GDM1 (cell line): Measurements from ENCODE around the gene CDC16.
"Not testable (repeated sequence)": the region's sequence is repeated elsewhere in the genome, so short reads cannot be mapped to it uniquely, and the experiment has no call there.

Experiments
- DNase-seq: peaks from one replicate; lab custom pipeline; 2025; lab: John Stamatoyannopoulos, UW

The CDC16 gene

DNA sequence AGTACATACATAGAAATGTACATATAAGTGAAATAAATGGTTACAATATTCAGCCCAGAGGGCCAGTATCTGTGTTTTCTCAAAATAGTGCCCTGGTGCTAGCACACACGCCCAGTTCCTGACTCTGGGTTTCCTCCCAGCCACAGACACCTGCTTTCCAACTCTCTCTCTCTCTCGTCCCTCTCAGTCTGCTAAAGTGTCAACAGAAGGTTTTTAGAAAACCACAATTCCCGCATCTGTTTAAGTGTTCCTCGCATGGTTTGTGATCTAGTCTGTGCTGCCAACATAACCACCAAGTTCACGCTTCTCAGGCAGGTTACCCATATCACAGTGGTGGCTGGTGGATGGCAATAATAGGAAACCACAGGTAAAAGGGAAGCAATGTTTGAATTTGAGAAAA lies 28.9 kb downstream of the CDC16 start:
- peak; percentile 55 for DNase-seq

DNA sequence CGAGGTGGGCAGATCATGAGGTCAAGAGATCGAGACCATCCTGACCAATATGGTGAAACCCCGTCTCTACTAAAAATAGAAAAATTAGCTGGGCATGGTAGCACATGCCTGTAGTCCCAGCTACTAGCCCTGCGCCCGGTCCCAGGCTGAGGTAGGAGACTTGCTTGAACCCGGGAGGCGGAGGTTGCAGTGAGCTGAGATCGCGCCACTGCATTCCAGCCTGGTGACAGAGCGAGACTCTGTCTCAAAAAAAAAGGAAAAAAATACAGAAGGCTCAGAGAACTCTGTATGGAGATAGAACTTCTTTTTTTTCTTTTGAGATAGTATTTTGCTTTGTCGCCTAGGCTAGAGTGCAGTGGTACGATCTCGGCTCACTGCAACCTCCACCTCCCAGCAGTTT lies 29.6 kb downstream of the CDC16 start:
- not testable (repeated sequence) for DNase-seq

DNA sequence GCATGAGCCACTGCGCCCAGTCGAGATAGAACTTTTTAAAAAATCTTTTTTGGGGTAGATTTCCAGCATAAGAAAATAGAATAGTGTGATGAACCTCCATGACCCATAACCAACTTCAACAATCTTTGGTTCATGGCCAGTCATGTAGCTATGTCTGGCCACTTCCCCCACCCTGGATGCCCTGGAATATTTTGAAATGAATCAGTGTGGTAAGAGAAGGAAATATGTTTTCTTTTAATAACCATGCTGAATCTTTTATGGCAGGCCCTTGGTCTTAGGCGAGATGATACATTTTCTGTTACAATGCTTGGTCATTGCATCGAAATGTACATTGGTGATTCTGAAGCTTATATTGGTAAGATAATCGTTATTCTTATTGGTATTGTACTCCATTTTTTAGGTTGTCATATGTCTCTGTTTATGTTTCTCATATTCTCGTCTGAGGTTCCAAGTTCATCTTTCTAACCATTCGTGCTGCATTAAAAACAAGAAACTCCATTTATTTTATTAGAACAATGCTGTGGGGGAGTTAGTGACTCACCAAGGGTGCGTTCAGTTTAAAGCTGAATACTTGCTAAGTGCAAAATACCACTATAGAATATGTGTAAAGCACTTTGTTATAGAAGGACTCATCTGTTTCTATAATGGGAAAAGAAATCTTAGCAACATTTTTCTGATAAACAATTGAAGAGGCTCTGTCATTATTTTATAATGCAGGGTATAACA lies 30.4 kb downstream of the CDC16 start:
- DNase-seq: no peak

DNA sequence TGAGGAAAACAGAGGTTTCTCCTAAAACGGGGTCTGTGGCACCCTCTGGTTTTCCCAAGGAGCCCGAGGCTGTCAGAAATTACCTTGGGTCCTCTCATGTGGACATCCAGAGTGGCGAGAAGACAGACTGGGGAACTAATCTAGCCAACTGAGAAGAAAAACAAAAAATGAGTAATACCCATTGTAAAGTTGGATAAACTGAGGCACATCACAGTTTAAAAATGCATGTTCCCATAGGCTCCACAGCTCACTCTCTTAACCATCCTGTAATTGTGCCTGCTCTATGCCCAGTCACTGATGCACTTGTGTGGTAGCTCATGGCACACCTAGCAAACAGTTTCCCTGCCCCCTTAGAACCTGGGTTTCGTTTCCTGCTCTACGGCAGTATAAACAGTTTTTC lies 31.5 kb downstream of the CDC16 start:
- no peak for DNase-seq

DNA sequence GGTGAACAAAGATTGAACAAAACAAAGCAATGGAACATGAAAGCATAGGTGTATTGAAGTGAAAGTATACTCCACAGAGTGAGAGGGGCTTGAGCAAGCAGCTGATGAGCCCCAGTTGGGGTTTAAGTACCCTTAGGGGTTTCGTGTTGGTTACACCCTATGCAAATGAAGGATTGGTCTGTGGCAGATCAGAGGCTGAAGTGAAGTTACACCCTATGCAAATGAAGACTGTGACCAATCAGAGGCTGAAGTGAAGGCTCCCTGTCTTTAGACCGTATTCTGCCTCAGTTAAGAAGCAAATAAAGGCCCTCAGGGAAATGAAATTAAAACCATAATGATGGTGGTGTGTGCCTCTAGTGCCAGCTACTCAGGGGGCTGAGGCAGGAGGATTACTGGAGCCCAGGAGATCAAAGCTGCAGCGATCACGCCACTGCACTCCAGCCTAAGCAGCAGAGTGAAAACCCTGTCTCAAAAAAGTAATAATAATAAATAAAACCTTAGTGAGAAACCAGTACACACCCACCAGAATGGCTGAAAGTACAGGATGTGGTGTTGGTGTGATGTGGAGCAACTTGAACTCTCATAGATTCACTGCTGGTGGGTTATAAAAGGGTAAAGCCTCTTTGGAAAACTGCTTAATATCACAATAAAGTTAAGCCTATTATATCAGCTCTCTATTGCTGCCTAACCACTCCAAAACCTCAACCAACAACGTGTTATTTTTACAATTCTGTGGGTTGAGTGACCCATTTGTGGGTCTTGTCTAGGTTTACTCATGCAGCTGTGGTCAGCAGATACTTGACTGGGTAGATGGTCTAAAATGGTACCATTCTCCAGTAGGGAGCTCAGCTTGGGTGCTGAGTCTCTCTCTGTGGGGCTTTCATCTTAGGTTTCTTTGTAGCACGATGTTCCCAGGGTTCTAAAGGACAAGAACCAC lies 33.9 kb downstream of the CDC16 start:
- no peak for DNase-seq

DNA sequence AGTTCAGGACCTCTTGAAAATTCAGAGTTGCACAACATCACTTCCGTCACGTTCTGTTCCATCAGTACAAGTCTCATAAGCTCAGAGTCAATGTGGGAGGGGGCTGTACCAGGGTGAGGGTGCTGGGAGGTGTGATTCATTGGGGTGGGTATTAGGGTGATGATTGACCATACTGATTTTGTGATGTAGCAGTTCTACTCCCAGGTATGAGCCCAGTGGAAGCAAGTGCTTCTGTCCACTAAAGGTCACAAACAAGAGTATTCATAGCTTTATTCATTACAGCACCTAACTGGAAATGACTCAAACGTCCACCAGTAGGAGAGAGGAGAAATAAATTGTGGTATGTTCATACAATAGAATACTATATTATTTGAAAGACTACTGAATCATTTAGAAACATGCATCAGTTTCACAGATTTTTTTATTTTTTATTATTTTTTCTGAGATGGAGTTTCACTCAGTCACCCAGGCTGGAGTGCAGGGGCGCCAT lies 34.6 kb downstream of the CDC16 start:
- DNase-seq: no peak

DNA sequence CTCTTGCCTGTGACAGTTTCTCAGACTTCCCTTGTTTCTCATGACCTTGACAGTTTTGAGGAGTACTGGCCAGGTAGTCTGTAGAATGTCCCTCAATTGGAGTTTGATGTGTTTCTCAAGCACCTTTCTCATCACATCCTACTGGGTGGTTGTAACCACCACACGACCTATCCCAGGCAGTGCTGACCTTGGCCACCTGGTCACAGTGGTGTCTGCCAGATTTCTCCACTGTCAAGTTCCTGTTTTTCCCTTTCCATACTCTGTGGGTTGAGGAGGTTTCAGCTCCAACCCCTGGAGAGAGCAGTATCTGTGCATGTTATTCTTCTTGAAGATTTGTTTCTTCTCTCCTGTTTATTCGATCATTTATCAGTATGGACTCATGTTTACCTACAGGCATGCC lies 38.3 kb downstream of the CDC16 start:
- DNase-seq: no peak

DNA sequence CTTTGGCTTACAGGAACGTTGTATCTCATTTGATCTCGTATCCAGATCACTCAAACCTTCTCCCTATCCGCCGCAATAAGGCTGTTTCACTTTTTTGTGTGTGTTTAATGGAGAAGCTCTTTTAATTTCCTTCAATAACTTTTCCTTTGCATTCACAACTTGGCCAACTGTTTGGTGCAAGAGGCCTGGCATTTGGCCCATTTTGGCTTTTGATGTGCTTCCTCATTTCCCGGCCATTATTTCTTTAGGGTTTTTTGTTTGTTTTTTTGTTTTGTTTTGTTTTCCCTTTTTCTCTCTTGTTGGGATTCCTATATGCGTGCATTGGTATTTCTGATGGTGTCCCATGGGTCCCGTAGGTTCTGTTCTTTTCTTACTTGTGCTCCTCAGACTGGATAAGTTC lies 40.6 kb downstream of the CDC16 start:
- DNase-seq: no peak

DNA sequence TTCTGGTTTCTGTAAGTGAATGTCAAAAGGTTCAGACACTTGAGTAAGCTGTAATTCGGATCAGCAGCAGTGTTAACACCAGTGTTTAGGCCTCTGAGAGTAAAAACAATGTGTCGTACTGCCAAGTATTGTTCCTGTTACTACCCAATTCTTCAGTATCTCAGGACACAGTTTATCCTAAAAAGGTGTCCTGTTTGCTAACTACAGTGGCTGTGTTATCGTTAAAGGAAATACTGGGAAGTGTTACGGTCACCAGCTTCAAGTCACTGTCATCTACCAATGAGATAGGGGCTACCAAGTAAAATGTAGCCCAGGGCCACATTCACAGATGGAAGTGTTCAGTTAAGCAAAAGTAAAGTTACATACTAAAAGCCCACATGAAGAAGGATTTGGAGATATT lies 44.4 kb downstream of the CDC16 start:
- no peak for DNase-seq

DNA sequence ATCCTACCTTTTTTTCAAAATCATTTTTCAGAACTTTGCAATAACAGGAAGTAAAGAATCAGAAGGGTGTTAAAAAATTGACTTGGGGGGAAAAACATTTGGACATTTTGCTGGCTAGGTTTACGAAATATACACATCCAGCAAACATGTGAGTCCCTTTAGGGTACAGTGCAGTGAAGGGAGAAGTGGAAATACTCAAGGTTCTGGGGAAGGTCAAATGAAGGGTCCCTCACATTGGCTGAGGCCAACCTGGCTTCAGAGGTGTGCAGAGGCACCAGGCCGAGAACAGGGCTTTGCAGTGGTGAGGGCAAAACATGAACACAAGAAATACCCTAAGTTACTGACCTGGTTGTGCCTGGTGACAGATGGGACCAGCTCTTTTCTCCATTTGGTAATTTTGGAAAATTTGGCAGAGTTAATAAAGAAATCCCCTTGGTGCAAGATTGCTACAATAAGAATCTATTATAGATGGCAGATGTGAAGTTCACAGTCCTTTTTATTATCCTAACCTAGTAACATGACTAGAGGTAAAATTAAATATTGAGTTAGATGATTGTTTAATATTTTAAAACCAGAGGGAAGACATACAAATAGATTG lies 45.2 kb downstream of the CDC16 start:
- DNase-seq: no peak

DNA sequence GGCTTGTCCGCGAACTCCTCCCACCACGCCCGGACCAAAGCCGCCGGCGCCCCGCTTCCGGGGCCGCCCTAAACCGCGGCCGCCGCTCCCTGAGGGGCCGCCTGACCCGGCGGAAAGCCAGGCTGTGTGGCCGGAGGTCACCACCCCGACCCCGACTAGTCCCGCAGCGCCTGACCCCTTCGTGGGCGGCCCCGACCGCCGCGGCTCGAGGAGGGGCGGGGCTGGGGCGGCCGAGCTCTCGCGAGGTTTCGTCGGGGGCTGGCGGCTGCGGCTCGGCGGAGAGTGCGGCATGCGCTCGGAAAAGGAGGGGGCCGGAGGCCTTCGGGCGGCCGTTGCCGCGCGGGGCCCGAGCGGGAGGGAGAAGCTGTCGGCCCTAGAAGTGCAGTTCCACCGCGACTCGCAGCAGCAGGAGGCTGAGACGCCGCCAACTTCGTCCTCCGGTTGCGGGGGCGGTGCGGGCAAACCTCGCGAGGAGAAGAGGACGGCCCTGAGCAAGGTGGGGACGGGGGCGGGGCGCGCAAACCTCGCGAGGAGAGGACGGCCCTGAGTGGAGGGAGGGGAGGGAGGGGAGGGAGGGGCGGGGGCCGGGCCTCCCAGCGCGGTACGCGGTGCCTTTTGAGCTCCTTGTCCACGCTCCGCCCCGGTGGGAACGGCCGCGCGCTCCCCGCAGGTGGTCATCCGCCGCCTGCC lies 46.8 kb downstream of the CDC16 start, which contains the start of gene UPF3A:
TSS of gene UPF3A (plus strand) at position 251 of the 690 bp plus-strand sequence. CDS start at position 290, 39 bp downstream.
- DNase-seq: peak; percentile 93

DNA sequence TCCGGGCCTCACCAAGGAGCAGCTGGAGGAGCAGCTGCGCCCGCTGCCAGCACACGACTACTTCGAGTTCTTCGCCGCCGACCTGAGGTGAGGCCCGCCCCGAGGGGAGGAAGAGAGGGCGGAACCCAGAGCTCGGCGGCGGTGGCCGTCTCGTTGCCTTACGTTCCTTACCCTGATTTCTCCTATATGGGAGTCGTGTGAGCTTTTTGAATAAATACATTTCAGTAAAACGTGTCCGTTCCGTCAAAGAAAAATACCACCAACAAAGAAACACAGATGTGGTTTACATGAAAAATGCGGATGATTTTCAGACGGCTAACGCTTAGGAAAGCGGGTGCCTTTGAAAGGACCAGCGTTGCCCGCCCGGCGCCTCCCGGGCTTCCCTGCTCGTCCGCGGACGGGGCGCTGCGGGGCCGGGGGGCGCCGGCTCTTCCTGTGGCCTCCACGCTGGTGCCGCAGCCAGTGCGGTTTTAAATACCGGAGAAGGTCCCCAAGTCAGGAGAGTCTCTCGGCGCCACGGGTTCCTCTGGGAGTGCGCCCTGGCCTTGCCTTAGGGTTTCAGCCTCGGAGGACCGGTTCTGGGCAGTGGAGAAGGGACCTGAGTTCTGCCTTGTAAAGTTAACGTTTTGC lies 47.5 kb downstream of the CDC16 start:
- peak; percentile 83 for DNase-seq

DNA sequence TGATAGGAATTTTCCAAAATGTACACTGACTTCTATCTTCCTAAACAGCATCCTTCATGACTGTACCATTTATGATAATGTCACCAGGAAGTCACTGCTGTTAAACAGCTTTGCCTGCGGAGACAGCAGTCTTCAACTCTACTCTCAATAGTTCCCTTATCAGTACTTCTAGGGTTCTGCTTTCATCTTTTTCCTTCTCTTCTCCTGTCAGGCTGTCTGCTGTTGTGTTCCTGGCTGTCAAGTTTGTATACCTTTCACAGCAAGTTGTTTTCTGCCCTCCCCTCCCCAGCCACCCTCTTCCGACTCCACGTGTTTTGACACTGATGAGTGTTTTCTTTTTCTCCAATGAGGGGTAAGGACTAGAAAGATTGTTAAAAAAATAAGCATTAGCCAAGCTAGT lies 48.9 kb downstream of the CDC16 start:
- peak; percentile 18 for DNase-seq

DNA sequence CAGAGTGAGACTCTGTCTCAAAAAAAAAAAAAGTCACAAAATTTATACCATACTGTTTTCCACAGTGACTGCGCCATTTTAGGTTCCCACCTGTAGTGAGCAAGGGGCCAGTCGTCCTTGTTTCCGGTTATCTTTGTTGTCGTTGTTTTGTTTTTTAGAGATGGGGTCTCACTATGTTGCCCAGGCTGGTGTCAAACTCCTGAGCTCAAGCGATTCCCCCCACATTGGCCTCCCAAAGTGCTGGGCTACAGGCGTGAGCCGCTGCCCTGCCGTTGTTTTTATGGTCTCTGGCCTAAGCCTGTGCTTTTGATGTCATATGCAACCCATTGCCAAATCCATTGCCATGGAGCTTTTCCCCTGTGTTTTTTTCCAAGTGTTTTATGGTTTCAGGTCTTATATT lies 50.0 kb downstream of the CDC16 start:
- DNase-seq: no peak

DNA sequence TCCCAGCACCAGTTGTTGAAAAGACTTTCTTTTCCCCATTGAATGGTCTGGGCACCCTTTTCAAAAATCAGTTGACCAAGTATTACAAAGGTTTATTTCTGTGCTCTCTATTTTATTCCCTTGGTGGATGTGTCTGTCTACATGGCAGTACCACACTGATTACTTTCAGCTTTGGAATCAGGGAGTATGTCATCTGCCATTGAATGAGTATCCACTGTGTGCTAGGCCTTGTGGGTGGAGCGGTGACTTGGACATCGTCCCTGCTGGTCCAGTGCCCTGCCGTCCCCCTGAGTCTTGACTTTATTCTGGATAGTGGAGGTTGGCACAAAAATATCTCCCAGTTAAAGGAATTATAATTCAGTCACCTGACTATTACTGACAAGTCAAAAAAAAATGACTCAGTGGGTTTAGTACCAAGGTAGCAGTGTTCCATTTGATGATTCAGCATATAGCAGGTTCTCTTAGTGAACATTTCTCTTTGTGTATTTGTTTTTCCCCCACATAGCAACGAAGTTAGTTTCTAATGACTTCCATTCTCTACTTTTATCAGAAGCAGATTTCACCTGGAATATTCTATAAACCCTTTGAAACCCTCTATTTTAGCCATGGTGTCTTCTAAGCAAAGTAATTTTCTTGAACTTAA lies 50.6 kb downstream of the CDC16 start:
- no peak for DNase-seq

DNA sequence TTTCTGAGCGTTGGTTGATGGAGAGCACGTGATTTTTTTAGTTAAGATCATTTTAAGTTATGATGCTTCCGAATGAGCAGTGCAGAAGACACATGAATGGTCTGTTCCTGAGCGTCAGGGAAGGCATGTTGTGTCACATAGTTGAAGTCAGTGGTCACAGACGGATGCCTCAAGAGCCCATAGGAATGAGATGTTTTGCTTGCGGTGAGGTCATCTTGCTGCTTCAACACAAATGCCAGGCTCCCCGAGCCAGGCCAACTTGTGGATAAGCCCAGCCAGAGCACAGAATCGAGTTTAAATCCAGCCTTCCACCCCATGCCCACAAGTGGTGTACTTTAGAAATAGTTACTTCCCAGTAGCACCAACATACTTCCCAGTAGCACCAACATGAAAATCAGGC lies 52.1 kb downstream of the CDC16 start:
- no peak for DNase-seq

DNA sequence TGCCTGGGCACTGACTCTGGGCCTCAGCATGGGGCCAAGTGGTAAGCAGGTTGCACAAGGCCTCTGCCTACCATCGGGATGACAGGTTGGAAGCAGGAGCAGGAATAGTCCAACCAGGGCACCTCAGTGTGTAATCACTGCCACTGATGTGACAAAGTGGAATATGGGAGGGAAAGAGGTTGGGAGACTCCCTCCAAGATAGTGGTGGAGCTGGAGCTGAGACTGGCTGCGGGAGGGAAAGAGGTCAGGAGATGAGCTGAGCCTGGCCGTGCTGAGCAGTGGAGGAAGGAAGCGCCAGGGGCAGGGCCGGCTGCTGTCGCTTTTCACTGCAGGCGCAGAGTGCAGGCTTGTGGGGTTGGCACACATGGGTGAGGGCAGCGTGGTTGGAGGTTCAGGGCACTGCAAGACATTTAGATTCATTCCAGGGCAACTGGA lies 53.5 kb downstream of the CDC16 start:
- no peak for DNase-seq

DNA sequence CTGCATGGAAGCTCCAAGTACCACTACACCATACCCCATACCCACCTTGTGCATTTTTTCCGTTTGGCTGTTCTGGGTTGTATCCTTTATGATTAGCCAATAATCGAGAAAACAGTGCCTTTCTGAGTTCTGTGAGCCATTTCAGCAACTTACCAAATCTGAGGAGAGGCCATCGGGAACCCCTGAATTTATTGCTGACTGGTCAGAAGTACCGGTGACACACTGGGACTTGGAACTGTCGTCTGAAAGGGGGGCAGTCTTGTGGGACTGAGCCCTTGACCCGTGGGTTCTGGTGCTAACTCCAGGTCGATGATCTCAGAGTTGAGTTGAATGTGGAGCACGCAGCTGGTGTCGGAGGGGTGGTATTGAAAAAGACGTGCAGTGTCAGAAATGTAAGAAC lies 61.8 kb downstream of the CDC16 start:
- no peak for DNase-seq

DNA sequence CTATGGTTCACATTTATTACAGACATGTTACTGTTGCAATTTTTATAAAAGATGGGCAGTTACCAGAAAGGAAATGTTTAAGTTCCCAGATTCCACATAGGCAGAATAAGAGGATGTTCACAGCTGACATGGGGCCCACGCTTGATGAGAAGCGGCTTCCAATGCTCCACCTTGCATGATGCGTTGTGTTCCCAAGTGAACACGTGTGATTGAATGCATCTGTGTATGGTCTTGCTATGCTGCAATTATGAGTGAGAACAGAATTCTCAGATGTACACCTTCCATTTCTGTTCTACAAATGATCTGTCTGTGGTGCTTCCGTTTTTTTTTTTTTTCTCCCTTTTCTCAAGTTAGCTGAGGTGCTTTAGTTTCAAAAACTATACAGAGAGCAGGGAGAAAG lies 62.2 kb downstream of the CDC16 start:
- DNase-seq: no peak

DNA sequence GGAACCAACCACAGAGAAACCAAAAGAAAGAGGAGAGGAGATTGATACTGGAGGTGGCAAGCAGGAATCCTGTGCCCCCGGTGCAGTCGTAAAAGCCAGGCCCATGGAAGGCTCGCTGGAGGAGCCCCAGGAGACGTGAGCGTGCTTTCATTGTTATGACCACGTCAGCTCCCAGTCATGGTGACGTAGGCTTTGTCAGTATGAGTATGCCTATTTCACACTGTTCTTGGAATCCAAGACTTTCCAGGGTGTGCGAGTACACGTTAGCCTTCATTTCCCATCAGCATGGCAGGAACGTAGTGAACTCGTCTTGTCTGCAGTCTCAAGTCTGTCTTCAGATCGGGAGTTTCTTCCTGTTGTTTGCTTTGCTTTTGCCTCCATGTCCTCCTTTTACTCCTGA lies 64.2 kb downstream of the CDC16 start:
- no peak for DNase-seq
